NB4 (cell line): ENCODE measurements around the gene PBXIP1.

Experiments
- DNase-seq: peaks from one replicate; pipeline ENCODE4 v3.0.0; 2010; ENCODE audit warnings: low read depth
- H3K4me3 ChIP-seq: one replicate; pipeline ENCODE4 v1.5.1; 2011; ENCODE audit warnings: mild to moderate bottlenecking, low read depth, low read length, moderate library complexity
- CTCF ChIP-seq: IDR thresholded peaks from one replicate; pipeline ENCODE4 v1.5.1; 2012; ENCODE audit warnings: low read depth, low read length
- MAX ChIP-seq: IDR thresholded peaks from 2 replicates; pipeline ENCODE4 v1.6.1; 2011; ENCODE audit warnings: low read depth, low read length
- MYC ChIP-seq: IDR thresholded peaks from 2 replicates; pipeline ENCODE4 v1.6.1; 2011; ENCODE audit warnings: low read depth, low read length
- POLR2A ChIP-seq: IDR thresholded peaks from 2 replicates; pipeline ENCODE4 v1.6.1; 2011; ENCODE audit warnings: mild to moderate bottlenecking; ENCODE audit not compliant: insufficient read length; ENCODE audit errors: extremely low read depth

The PBXIP1 gene

GRCh38 chr1:154951901-154952657, 3.8 kb downstream of the PBXIP1 start:
- TF ChIP-seq POLR2A (no peak), MAX (no peak), CTCF (no peak), MYC (no peak)
- H3K4me3 ChIP-seq: no peak overlapping the region
- no peak for DNase-seq

GRCh38 chr1:154948079-154948478, 7.8 kb downstream of the PBXIP1 start:
- DNase-seq: no peak
- no peak overlapping the region for H3K4me3 ChIP-seq
- TF ChIP-seq MAX: no peak
- TF ChIP-seq POLR2A: no peak
- TF ChIP-seq CTCF: no peak
- TF ChIP-seq MYC: no peak

- no peak for DNase-seq
- TF ChIP-seq MAX (no peak), CTCF (no peak), MYC (no peak), POLR2A (no peak)
- H3K4me3 ChIP-seq: no peak overlapping the region
Observed at GRCh38 chr1:154945962-154946850, 9.7 kb downstream of the PBXIP1 start.

- no peak overlapping the region for H3K4me3 ChIP-seq
- DNase-seq: no peak
- no peak for TF ChIP-seq POLR2A
- TF ChIP-seq MYC: no peak
- TF ChIP-seq MAX: no peak
- TF ChIP-seq CTCF: no peak
Observed at GRCh38 chr1:154945160-154945961, 10.5 kb downstream of the PBXIP1 start.

- TF ChIP-seq CTCF: no peak
- TF ChIP-seq MAX: no peak
- no peak for TF ChIP-seq POLR2A
- no peak for TF ChIP-seq MYC
- H3K4me3 ChIP-seq: no peak overlapping the region
Observed at GRCh38 chr1:154944401-154945159, 11.3 kb downstream of the PBXIP1 start.

More at GRCh38 chr1:154944401-154945159, 11.3 kb downstream of the PBXIP1 start:
- no peak for DNase-seq
